ENCODE data around the gene PLS3.

DNA sequence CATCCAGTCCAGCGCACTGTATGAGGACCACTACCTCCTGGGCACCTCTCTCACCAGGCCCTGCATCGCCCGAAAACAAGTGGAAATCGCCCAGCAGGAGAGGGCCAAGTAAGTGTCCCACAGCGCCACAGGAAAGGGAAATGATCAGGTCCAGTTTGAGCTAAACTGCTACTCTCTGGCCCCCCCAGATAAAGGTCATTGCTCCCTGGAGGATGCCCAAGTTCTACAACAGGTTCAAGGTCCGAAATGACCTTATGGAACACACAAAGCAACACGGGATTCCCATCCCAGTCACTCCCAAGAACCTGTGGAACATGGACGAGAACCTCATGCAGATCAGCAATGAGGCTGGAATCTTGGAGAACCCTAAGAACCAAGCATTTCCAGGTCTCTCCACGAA, 104.1 kb downstream of the PLS3 start:
- TF ChIP-seq CTCF (IDR thresholded peaks at IDR 0.05): no peak
- TF ChIP-seq POLR2A (IDR thresholded peaks at IDR 0.05): no peak
